CD4-positive, alpha-beta T cell treated with Interleukin-4 for 1 hour (primary cell): ENCODE measurements around the gene PRPF8.

Experiments used
- DNase-seq, 2 donors: peaks; one replicate each; pipeline ENCODE4 v3.0.0-alpha.2; 2020 to 2022

The PRPF8 gene

DNA sequence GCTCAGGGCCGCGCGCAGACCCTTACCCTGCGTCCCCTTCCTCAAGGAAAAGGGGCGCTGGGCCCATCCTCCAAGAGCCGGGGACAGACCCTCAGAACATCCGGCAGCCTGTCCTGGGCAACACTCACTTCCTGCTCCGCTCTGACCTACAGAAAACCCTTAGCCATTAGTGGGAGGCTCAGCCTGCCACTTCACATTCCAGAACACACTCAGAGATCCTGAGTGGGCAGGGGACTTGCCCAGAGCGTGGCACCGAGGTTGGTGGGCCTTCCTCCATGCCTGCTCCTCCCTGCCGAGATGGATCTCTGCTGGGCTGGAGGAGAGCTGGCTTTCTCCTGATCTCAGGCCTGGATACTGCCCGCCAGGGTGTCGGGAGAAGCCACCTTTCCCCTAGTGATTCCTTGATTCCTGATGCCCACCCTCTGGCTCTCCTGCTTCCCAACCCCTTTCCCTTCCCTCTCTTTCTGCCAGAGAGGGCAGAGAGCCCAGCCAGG lies 40.6 kb downstream of the PRPF8 start:
- no peak for DNase-seq

DNA sequence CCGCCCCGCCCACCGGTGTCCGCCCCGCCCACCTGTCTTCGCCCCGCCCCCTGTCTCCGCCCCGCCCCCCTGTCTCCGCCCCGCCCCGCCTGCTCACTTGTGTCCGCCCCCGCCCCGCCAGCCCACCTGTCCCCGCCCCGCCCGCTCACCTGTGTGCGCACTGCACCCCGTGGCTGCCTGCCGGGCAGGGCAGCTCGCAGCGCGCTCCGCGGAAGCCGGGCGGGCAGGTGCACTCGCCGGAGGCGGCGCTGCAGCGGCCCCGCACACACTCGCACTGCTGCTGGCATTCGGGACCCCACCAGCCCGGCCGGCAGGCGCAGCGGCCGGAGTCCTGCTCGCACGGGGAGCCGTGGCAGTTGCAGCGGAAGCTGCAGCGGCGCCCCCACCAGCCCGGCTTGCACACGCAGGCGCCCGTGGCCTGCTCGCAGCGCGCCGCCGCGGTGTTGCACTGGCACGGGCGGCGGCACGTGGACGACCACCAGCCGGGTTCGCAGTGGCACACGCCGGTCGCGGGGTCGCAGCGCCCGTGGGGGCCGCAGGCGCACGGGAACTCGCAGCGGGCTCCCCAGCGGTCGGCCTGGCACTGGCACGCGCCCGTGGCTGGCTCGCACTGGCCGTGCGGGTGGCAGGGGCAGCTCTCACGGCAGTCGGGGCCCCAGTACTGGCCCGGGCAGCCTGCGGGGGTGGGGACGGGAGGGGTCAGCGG lies 41.2 kb downstream of the PRPF8 start:
- peak; percentile 68 to 75 for DNase-seq

DNA sequence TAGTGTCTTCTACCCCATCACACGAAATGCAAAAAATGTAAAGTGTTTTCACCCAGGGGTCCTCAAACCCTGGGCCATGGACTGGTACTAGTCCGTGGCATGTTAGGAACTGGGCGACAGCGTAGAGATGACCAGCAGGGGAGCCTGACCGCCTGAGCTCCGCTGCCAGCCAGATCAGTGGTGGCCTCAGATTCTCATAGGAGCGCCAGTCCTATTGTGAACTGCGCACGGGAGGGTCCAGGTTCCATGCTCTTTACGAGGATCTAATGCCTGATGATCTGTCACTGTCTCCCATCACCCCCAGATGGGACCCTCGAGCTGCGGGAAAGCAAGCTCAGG lies 43.6 kb downstream of the PRPF8 start:
- DNase-seq = no peak

DNA sequence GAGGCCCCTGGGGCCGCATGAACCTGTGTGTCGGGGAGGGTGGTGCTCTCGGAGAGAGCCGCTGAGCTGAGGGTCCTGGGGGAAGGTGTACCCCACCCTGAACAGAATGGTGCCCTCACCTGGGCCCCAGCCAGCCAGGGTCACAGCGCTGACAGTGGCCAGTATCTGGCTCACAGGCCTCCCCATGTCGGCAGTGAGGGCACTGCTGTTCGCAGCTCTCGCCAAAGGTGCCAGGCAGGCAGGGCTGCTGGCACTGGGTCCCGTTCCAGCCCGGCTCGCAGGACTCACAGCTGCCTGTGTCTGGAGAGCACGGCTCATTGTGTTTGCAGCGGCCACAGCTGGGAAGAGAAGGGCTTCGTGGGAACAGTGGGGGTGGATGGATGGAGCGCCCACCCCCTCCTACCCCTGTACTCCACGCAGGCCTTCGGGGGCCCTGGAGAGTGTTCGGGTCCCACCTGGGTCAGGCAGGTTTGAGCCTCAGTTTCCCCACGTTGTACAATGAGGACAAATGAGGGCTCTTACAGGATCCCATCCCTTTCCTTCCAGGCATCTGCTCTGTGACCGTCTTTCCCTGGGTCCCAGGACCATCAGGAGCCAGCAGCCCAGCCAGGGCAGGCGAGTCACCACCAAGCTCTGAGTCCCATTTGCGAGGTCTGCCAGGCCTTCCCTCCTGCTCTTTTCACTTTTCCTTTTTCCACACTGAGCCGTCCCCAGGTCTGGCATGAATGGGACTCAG lies 44.2 kb downstream of the PRPF8 start:
- no peak for DNase-seq

DNA sequence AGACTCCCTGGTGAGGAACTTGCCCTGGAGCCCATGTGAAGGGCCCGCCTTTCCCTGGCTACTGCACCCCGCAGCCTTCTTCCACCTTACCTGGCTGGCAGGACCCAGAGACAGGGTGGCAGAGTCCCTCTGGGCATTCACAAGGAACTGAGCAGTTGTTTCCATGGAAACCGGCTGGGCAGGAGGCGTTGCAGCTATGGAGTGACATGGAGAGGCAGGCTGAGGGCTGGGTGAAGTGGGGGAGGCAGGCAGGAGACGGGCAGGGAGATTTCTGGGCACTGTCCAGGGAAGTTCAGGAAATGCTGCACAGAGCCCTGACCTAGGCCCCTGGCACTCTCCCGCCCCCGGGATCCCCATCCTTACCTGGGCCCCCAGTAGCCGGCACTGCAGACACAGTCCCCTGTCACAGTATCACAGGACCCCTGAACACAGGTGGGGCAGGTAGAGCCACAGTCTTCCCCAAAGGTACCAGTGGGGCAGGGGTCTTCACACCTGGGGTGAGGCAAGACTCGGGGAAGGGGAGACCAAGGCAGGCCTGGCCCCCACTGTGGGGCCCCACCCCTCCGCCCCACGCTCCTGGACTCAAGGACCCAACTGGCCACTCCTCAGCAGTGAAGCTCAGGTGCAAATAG lies 45.0 kb downstream of the PRPF8 start:
- no peak for DNase-seq

DNA sequence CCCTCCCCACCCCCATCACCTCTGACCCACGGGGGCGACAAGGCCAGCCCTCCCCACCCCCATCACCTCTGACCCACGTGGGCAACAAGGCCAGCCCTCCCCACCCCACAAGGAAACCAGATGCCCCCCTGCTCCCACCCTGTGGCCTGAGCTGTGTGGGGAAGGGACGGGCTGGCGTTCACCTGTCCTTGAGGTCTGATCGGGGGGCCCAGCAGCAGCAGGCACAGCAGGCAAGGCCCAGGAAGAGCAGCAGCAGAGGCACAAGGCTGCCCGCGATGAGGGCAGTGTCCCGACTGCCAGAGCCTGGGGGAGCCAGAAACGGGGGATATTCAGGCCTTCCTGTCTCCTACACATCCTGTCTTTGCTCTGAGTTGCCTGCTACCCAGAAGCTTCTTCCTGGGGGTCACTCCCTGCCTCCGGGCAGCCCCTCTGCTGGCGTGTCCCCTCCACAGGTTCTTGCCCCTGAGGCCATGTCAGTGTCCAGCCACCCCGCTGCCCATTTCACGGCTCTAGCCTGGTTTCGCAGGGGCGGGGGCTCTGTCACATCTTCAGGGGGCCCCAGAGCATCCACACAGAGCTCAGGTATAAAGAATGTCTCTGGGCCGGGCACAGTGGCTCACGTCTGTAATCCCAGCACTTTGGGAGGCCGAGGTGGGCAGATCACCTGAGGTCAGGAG lies 45.9 kb downstream of the PRPF8 start:
- no peak for DNase-seq

DNA sequence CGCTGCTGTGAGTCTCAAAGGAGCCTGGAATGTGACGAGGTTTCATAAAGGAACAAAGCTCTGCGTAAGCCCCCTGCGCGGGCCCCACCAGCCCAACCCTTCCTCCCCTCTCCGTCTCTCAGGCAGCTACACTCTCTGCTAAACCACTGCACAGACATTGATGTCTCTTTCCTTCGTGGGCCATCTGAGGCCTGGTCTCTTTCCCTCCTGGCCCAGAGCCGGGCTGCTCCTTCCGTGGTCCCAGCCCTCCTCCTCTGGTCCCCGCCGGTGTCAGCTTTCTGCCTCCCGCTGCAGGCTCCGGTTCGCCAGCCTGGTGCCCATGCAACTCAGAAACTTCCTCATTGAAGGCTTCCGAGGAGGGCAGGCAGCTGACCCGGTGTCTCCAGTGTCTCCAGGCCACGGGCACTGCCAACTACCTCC lies 46.5 kb downstream of the PRPF8 start:
- DNase-seq = no peak

DNA sequence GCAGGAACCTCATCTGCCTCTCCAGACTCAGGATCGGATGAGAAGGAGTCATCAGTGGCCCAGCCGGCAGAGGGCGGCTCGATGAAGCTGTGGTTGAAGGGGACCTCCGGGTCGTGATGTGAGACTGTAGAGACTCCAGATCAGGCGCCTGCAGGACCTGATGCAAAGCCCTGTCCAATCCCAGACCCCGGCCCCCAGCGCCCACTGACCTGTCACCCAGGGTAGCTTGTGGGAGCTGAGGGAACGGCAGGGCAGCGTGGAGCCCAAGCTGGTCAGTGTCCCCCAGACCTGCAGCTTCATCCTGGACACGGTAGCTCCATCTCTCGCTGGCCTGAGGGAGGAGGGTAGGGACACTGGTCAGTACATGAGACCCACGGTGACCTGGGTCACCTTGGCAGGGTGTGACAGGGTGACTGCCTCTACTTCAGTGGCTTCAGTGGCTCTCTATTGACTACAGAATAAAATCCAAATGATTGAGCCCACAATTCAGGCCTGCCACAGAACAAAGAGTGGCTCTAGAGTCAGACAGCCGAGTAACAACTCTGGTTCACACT lies 47.9 kb downstream of the PRPF8 start:
- no peak for DNase-seq

DNA sequence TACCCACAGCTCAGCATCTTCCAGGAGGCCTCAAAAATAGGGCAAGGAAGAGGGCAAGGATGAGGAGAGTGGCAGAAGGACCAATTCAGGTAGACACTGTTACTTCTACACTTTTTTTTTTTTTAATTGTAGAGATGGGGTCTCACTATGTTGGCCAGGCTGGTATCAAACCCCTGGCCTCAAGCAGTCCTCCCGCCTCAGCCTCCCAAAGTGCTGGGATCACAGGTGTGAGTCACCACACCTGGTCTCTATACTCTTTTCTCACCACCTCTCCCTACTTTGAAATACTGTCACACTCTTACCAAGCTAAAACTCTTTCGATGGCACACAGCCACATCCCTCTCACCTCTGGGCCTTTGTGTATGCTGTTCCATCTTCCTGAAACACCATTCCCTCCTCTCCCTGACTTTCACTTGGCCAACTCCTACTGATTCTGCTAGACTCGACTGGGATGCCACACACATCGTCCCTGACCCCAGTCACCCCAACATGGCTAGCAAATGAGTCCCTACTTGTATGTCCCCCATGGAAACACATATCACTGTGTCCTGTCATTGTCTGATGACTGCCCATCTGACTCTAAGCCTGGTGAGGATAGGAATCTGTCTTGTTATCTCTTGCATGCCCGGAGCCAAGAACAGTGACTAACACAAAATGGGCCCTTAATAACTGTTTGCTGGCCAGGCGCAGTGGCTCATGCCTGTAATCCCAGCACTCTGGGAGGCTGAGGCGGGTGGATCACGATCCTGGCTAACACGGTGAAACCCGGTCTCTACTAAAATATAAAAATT lies 48.8 kb downstream of the PRPF8 start:
- no peak for DNase-seq

DNA sequence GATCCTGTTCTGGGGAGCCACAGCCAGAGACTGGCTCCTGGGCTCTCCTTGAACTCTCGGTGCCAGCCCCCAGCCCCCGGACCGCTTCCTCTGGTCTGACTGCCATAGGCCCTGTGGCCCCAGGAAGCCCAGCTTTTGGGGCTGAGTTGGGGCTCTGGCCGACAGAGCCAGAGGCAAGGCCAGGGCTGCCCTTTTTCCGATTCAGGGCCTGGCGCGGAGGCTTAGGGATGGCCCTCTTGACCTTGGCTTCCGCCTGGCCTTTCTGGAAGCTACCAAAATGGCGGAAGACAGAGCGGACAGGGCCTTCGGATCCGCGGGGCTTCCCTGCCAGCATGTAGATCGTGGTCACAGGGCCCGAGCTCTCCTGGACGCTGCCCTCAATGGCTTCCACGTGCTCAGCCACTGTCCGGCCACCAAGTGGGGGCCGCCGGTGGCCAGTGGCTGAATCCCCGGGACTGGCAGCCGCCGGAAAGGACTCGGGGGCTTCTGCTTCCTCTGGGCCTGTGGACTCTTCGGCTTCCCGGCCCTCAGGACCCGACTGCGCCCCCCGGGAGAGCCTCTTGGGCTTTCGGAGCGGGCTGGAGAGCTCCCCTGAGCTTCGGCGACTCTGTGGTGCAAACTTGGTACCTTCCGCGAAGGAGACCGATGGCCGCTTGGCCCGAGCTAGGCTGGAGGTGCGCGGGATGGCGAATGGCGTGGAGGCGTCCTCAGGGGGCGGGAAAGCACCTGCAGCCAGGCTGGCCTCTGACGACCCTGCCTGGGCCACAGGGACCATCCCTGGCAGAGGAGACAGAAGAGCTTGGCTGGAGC lies 49.6 kb downstream of the PRPF8 start:
- DNase-seq = no peak

DNA sequence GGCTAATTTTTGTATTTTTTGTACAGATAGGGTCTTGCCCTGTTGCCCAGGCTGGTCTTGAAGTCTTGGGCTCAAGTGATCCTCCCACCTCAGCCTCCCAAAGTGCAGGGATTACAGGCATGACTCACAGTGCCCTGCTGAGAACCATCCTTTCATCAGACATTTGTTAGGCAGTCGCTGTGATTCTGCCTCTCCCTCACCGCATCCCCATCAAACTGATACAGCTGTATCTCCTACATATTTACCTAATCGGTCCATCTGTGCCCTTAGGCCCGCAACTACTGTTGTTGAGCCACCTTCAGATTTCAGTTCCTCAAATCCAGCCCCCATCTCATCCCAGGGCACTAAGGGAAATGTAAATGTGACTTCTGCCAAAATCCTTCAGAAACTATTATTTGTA lies 54.0 kb downstream of the PRPF8 start:
- DNase-seq = no peak

DNA sequence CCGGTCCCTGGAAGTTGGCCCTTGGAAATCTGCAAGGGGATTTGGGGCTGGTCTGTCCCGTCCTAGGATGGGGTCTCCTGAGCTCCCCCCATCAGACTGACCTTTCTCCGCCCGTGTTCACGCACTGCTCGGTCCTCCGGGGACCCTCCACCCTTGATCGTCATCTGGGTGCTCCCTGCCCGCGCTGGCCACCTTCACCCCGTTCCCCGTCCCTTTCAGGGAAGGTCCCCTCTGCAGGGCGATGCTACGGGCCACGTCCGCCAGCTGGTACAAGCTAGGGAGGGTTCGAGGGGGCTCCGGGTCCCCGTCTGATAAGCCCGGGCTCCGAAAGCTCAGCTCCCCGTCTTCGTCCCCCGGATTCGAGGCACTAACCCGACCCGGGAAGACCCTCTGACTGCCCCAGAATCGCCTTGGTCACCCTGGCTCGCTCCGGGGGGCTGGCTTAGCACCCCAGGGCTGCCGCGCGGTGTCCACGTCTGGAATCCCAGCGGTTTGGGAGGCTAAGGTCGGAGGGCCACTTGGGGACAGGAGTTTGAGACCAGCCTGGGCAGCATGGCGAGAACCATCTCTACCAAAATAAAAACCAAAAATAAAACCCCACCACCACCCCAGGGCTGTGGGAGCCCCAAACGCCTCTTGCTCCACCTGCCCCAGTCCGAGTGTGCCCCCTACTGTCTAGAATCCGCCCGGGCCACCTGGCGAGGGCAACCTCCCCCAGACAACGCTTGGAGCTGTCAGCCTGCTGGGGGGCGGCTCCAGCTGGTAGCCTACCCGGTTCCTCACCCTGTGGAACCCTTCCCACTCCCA lies 55.0 kb downstream of the PRPF8 start:
- peak; percentile 74 to 82 for DNase-seq

DNA sequence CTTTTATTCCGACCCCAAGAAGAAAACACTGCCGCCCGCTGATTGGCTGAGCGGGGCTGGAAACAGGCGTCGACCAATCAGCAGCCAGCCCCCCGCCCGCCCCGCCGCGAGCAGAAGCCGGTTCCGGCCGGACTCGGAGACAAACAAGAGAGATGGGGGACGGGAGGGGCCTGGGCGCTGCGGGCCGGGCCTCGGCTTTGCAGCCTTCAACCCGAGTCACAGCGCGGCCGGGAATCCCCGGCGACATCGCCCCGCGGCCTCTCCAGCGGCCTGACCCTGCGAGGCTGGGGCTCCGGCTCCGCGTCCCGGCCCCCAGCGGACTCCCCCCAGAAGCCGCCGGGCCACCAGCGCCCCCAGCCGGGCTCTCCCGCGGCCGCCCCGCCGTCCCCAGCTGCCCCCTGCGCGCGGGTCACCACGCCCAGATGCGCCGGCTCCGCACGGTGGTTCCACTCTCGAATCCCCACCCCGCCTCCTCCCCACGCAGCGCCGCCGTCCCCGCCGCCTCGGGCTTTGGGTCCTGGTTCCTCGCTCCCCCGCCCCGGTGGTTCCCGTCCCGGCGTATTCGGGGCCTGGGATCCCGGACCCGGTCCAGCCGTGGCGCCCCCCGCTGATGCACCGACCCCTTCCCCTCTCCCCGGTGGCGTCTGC lies 55.7 kb downstream of the PRPF8 start:
- peak; percentile 93 to 94 for DNase-seq

DNA sequence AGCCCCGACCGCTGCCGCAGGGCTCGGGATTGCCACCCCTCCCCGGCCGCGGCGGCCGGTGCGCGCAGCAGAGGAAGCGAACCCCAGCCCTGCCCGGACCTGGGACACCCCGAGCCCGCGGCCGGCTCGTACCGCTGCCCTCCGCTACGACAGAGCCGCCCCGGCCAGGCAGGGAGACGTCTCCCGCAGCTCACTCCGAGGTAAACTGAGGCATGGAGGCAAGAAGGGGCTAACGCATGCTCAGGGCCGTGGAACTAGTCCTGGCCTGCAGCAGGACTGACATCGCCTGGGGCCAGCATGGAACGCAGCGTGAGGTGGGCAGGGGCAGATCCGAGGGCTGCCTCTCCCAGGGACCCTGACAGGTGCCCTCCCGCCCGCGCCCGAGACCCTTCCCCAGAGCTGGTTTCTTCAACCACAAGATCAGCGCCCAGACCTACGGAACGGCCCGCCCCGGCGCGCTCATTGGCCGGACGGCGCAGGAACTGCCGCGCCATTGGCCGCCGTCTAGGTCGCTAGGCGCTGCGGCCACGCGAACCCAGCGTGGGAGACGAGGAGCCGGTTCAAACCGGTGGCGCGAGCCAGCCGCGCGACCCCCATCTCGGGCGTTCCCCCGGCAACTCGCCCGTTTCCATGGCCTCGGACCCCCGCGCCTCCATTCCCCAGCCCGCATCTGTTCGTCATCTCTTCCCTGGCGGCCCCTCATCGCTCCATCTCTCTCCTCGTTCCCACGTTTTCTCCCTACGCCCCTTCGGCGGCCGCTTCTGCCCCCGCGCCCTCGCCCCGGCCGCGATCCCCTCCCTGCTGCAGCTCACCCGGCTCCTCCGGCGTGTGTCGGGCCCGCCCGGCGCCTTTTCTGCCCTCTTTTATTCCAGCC lies 56.4 kb downstream of the PRPF8 start, which contains the start of gene SLC43A2:
SLC43A2 (minus strand) TSS at position 853 of the 874 bp plus-strand sequence. CDS start 960 bp downstream, outside the sequence.
- peak; percentile 75 to 78 for DNase-seq

DNA sequence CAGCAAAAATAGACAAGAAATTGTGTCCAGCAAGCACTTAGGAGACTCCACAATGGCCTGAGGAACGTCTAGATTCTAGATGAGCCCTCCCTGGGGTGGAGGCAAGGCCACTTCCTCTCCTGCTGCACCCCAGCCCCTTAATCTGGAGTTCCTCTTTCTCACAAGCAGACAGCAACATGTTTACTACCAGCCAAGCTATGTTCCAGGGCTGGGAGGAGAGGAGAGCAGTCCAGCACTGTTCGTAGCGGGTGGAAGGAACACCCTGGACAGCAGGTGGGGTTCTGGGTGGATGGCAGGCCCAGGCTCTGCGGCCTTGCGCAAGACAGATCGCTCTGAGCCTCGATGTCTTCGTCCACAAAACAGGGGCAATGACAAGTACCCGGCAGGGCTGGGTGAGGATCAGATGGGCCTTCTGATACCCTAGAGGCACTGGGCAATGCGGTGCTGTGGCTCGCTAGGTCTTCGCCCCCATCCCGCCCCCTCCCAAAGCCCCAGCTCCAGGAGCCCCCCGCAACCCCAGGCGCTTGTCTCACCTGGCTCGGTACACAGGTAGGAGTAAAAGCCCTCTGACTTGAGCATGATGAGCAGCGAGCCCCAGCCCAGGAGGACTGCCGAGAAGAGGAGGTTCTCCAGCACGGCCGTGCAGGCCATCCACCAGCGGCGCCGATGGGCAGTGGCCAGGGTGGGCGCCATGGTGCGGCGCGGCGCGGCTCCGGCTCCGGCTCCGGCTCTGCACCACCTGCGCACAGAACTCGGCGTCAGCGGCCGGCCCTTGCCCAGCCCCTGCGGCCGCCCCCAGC lies 57.3 kb downstream of the PRPF8 start:
- peak in 1 of 2 donors; percentile 57 for DNase-seq

DNA sequence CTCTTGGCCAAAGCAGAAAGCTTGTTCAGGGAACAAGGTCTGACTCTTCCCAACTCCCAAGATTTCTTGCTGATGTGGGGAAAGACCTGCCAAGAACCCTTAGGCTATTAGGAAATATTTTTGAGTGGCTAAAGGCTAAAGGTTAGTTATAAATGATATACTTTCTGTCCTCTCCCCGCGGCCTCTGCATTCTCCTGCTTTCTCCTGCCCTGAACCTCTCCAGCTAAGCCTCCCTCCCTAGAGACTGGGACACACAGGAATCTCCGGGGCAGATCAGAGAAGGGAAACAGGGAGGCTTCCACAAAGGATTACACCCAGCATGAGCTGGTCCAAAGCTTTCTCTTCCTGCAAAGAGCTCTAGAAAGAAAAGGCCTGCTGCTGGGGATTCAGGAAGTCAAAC lies 58.3 kb downstream of the PRPF8 start:
- no peak for DNase-seq

DNA sequence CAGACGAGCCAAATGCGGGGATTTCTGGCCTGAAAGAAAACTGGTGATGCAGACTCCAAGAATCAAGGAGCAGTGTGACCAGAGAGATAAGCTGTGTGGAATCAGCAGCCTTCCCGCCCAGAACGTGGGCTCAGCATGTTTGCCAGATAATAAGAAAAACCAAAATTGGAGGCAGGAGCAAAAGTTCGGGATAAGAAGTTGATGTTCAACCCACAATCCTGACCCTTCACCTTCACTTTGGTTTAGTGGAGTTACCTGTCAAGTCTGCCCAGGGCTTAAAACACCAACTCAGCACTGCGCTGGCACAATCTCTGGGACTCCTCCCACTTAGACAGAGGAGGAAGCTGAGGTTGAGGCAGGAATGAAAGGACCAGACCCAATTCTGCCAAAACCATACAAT lies 59.1 kb downstream of the PRPF8 start:
- DNase-seq = no peak

DNA sequence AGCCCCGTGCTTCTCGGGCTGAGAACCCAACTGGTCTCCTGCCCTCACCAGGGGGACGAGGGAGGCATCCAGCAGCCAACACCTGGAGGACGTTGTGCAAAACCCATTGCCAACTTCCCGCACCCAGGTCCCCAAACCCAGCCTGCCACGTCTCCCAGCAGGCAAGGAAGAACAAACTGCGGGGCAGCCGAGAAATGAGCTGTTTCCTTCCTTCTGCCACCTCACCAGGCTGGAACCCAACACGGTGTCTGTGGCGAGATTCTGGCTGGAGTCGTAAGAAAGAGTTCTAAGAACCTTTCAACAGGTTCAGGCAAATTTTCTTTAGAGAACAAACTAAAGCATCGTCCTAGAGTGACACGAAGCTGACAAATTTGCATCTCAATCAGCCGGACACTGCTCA lies 59.6 kb downstream of the PRPF8 start:
- DNase-seq = no peak
